Ovary (tissue), 9 donors: ENCODE measurements around the gene SCN2A. TPM values are rescaled to one million over a fixed set of nuclear protein-coding genes. Genes with fewer than 3 reads are reported as not detected.

Experiments
- DNase-seq, 5 donors: peaks; one replicate each; pipeline ENCODE4 v3.0.0-alpha.2; 2019 to 2020
- H3K27ac ChIP-seq, 2 donors: fragments of 200-600 bp; one replicate each; pipeline versions ENCODE4 v1.5.1 to v1.8.0; 2019 to 2022
- H3K27me3 ChIP-seq: fragments of 200-600 bp; one replicate; pipeline ENCODE4 v1.8.0; 2022
- H3K36me3 ChIP-seq: fragments of 200-600 bp; sonication (generic); one replicate; pipeline ENCODE4 v1.5.1; 2019
- H3K4me1 ChIP-seq: one replicate; pipeline ENCODE4 v1.8.1; 2013; ENCODE audit warnings: mild to moderate bottlenecking, moderate library complexity; ENCODE audit not compliant: insufficient read depth
- H3K4me3 ChIP-seq: fragments of 200-600 bp; sonication (generic); one replicate; pipeline ENCODE4 v1.5.1; 2017
- H3K9me3 ChIP-seq, 2 donors: fragments of 200-600 bp in 1 of 2; sonication (generic) in 1 of 2; one replicate each; pipeline versions ENCODE4 v1.5.1 to v1.8.1; 2013 to 2019; ENCODE audit warnings: mild to moderate bottlenecking in 1 of 2, moderate library complexity in 1 of 2
- CTCF ChIP-seq, 3 donors: fragments of 450-650 bp in 2 of 3; fragments of 200-600 bp in 1 of 3; IDR thresholded peaks; one replicate each; pipeline versions ENCODE4 v1.5.1 to v1.8.0; 2016 to 2022; ENCODE audit warnings: antibody characterized with exemption in 3 of 3, mild to moderate bottlenecking in 1 of 3
- EP300 ChIP-seq: sonication (generic); formaldehyde crosslinking; IDR thresholded peaks from one replicate; pipeline ENCODE4 v1.6.1; 2017; ENCODE audit warnings: antibody characterized with exemption
- POLR2A ChIP-seq: fragments of 450-650 bp; IDR thresholded peaks from one replicate; pipeline ENCODE4 v1.6.1; 2017; ENCODE audit warnings: antibody characterized with exemption, mild to moderate bottlenecking, moderate library complexity
- WGBS, 3 donors: extraction: QIAGEN DNeasy Blood & Tissue Kit in 1 of 3; methylation state at CpG; one replicate each; pipeline versions ENCODE4 v1.1.5 to v1.1.7; 2013 to 2017; 5-methylcytosine and 5-hydroxymethylcytosine counted together
- intact Hi-C, 4 donors: fragments of 100-400 bp; cut with DNase I; formaldehyde crosslinking; loops; one replicate each; pipeline versions ENCODE4 v1.11.0 to v1.15.1; 2022 to 2023
- polyA plus RNA-seq, 2 donors: library from polyadenylated mRNA; stranded (reverse); fragments of 200-250 nt in 1 of 2; fragments of 350-450 nt in 1 of 2; fragmentation: Illumina TruSeq in 1 of 2; extraction: RNeasy Lipid Tissue Mini Kit (QIAGEN cat#74804) in 1 of 2; gene quantifications; one replicate each; pipeline ENCODE4 v1.2.3, GENCODE V29; 2013 to 2014
- total RNA-seq, 7 donors: library from RNA; depleted of rRNA in 2 of 7; stranded (reverse); fragments of >200 nt in 2 of 7; fragmentation: NEBNext Ultra II Directional in 3 of 7; extraction: Animal tissue kit (Norgen Biotek cat#: 25700) in 3 of 7; gene quantifications; one replicate each; pipeline versions ENCODE4 v1.1.0 to v1.2.4, GENCODE V29; 2016 to 2023
- donor health status: DM: no; HTN: no; CAD: no; lungs with moderate emphysema.
- donor health status: DM: no; HTN: no; CAD: no.
- donor health status: Bipolar disorder and iron deficiency.
- donor health status: DM: yes; HTN: yes; CAD: no.
- donor health status: DM: no; HTN: no; CAD: no.
- donor health status: DM: yes; HTN: yes; CAD: no.

The SCN2A gene
- total and polyA plus RNA-seq, 9 donors: 0.15 to 1.4 (median 0.61) TPM

GRCh38 chr2:165369131-165369897 lies 130.1 kb downstream of the SCN2A start:
- 83 to 86% (median 84%) methylated on average over 11 of the region's 11 CpGs for WGBS, 3 donors
- Histone ChIP-seq H3K9me3 (no peaks in the 10 kb centered on the region), H3K27me3 (no peaks in the 10 kb centered on the region), H3K27ac (no peak overlapping the region), H3K36me3 (no peaks in the 10 kb centered on the region), H3K4me3 (no peak overlapping the region), H3K4me1 (no peaks in the 10 kb centered on the region)
- intact Hi-C loops: no loop called here
- TF ChIP-seq CTCF (IDR thresholded peaks at IDR 0.05): no peak
- TF ChIP-seq POLR2A: no peak
- no peak for TF ChIP-seq EP300
- no peak for DNase-seq

GRCh38 chr2:165369898-165370296 lies 130.7 kb downstream of the SCN2A start:
- TF ChIP-seq EP300 (no peak), CTCF (IDR thresholded peaks at IDR 0.05) (no peak), POLR2A (no peak)
- Histone ChIP-seq H3K4me3 (no peak overlapping the region), H3K27ac (no peak overlapping the region), H3K27me3 (no peaks in the 10 kb centered on the region), H3K4me1 (no peaks in the 10 kb centered on the region), H3K36me3 (no peaks in the 10 kb centered on the region), H3K9me3 (no peaks in the 10 kb centered on the region)
- WGBS, 3 donors: 80 to 88% (median 80%) methylated on average over 2 of the region's 2 CpGs
- no peak for DNase-seq
- intact Hi-C loops: no loop called here

- H3K9me3 ChIP-seq: no peaks in the 10 kb centered on the region
- no peaks in the 10 kb centered on the region for H3K4me1 ChIP-seq
- DNase-seq: no peak
- H3K4me3 ChIP-seq: no peak overlapping the region
- no peaks in the 10 kb centered on the region for H3K27me3 ChIP-seq
- intact Hi-C loops: no loop called here
- TF ChIP-seq EP300 (no peak), CTCF (IDR thresholded peaks at IDR 0.05) (no peak), POLR2A (no peak)
- H3K27ac ChIP-seq: no peak overlapping the region
- WGBS, 3 donors: 79 to 82% (median 80%) methylated on average over 6 of the region's 6 CpGs
- no peaks in the 10 kb centered on the region for H3K36me3 ChIP-seq
Measured at GRCh38 chr2:165371356-165371755, 132.1 kb downstream of the SCN2A start.

- H3K9me3 ChIP-seq: no peaks in the 10 kb centered on the region
- TF ChIP-seq CTCF (IDR thresholded peaks at IDR 0.05) (no peak), EP300 (no peak), POLR2A (no peak)
- no peaks in the 10 kb centered on the region for H3K27me3 ChIP-seq
- intact Hi-C loops: no loop called here
- no peaks in the 10 kb centered on the region for H3K36me3 ChIP-seq
- no peak for DNase-seq
- no peak overlapping the region for H3K27ac ChIP-seq
- H3K4me1 ChIP-seq: no peaks in the 10 kb centered on the region
- no peak overlapping the region for H3K4me3 ChIP-seq
- 86 to 88% (median 88%) methylated on average over 5 of the region's 5 CpGs for WGBS, 3 donors
Measured at GRCh38 chr2:165373278-165374010, 134.2 kb downstream of the SCN2A start.
